IPS DF 4.7 (cell line): Measurements from ENCODE around the gene CISD3.

Experiments used
- DNase-seq: peaks from one replicate; pipeline ENCODE4 v3.0.0-alpha.2; 2013; ENCODE audit warnings: low spot score; ENCODE audit errors: extremely low read depth

CISD3 gene

GRCh38 chr17:38727736-38728135, 2.4 kb upstream of the CISD3 start:
- no peak for DNase-seq

DNA sequence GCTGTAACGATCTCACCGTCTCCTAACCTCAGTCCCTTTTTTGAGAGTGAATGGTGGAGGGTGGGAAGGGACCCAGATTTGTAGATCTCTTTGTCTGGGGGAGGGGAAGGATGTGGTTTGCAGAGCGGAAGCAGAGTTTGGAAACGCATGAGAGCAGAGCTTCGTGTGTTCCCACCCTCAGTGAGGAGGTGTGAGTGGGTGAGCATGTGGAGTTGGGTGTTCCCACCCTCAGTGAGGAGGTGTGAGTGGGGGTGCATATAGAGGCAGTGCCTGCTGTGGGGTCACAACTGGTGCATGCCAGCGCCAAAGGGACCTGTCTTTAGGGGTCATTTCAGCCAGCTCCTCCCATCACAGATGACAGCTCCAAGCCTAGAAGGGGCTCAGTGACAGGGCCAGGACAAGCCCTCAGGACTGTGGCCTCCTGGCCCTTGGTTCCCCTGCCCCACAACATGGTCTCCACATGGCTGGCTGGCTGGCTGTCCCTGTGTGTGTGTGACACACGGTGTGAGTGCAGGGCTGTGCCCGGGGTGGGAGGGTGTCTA, 1.8 kb upstream of the CISD3 start:
- no peak for DNase-seq

DNA sequence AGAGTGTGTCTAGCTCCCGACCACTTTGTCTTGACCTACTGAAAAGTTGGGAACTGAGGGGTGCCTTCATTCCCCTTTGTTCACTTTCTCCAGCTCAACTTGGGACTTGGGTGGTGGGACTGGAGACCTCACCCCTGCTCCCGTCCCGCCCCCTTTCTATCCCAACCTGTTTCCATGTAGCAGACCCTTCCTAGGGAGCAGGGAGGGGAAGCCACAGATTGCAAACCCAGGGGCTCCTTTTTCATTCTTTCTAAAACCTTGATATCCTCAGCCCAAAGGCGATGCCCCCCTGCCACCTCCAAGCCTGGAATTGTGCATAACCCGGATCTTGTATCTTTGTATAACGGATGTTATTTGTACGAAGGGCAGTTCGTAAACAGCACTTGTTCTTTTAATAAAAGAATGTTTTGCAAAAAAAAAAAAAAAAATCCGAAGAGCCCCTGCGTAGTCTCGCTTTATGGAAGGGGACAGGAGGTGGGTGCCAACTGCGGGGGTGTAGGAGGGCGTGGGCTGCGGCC, 714 bp upstream of the CISD3 start:
- DNase-seq, result no peak

DNA sequence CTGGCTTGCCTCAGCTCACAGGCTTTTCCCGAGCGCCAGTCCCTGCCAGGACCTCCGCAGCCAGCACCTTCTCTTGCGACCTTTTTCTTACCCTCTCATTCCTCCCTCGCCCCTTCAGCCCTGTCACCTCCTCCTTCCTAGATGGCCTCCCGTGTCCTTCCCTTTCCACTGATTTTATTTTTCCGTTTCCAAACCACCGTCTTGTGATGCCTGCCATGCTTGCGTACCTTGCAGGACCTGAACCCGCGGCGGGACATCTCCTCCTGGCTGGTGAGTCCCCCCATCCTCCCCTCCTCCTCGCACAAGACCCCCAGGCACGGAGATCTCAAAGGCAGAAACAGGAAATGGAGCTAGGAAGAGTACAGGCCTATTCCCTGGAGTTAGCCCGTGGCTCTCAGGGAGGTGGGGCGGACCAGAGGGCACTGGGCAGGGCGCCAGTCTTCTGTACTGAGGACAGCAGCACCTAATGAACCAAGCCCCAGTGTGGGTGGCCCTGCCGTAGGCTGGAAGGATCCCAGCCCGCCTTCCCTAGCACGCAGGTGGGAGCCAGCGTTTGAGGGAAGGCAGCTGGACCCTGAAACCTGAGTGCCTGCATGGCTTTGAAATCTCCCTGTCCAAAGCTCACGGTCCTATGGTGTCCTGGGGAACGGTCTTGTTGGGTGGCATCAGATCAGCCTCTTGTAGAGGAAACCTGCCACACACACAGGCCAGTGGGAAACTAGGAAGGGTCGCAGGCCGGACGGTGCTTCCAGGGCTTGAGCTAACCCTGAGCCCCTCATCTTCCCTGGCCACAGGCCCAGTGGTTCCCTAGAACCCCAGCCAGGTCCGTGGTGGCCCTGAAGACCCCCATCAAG, 612 bp downstream of the CISD3 start:
- no peak for DNase-seq

- DNase-seq, result no peak
These were observed 1.6 kb downstream of the CISD3 start for GRCh38 chr17:38731526-38732294.

DNA sequence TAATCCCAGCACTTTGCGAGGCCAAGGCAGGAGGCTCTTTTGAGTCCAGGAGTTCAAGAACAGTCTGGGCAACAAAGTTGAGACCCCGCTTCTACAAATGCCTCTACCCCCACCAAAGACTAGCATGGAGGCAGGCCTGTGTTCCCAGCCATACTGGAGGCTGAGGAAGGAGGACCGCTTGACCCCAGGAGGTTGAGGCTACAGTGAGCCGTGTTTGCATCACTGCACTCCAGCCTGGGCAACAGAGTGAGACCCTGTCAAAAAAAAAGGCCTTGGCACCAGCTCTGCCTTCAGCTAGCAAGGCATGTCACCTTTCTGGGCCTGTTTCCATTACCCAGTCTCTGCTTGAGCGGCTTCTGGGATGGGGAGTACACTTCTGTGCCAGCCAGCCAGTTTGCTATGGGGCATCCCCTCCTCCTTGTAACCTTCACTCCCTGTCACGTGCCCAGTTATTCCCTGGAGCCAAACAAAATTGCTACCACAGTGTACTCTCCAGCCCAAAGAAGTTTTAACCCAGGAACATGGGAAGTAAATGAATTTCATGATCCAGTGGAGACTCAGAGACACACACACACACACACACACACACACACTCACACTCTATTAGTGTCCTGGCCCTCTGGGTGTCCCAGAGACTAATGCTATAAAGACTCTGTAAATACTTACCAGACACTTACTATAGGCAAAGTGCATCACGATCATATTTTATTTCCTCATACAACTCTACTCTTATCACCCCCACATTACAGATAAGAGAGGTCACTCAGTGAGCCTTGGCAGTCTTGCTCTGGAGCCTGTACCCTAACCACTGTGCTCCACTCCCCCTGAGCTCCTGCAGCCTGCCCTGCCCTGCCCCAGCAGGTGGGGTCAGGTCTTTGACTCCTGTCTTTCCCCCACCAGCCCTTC, 2.5 kb downstream of the CISD3 start:
- DNase-seq, result no peak

GRCh38 chr17:38733282-38733981, 3.3 kb downstream of the CISD3 start:
- DNase-seq, result no peak

- no peak for DNase-seq
These were observed 4.1 kb downstream of the CISD3 start for GRCh38 chr17:38733982-38734973.

- DNase-seq, result no peak
These were observed 5.2 kb downstream of the CISD3 start for GRCh38 chr17:38735161-38735997.

GRCh38 chr17:38738007-38738662, 8.0 kb downstream of the CISD3 start:
- DNase-seq, result no peak

DNA sequence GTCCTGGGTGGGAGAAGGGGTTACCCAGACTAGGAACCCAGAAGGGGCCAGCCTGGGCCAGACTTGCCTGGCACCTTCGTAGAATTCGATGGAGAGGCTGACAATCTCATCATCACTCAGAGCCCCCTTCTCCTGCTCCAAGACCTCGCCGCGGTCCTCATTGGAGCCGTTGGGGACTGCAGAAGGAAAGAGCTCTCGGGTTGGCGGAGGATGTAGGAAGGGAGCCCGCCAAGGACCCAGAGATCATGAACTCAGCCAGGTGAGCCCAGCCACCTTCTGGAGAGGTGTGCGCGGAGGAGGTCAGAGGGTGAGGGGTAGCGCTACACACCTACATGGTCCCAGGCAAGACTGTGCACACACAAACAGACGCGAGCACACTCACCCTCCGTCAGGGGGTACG, 8.5 kb downstream of the CISD3 start:
- no peak for DNase-seq

- DNase-seq, result no peak
These were observed 9.2 kb downstream of the CISD3 start for GRCh38 chr17:38739305-38739704.

- DNase-seq, result no peak
These were observed 9.9 kb downstream of the CISD3 start for GRCh38 chr17:38740044-38740443.

GRCh38 chr17:38740806-38741205, 10.7 kb downstream of the CISD3 start:
- no peak for DNase-seq

- no peak for DNase-seq
These were observed 11.3 kb downstream of the CISD3 start for GRCh38 chr17:38741461-38741860.

- no peak for DNase-seq
These were observed 11.8 kb downstream of the CISD3 start for GRCh38 chr17:38741921-38742410.

GRCh38 chr17:38742411-38743308, 12.5 kb downstream of the CISD3 start:
- DNase-seq, result no peak
